Ishikawa (cell line): ENCODE data around the gene MAML2.

Source experiments
- CEBPB ChIP-seq: IDR thresholded peaks from 2 replicates; pipeline ENCODE4 v1.6.1; 2012
- EP300 ChIP-seq: IDR thresholded peaks from 2 replicates; pipeline ENCODE4 v1.6.1; 2012; ENCODE audit warnings: borderline replicate concordance
- NFIC ChIP-seq: IDR thresholded peaks from 2 replicates; pipeline ENCODE4 v1.6.1; 2012
- ZBTB7A ChIP-seq: IDR thresholded peaks from 2 replicates; pipeline ENCODE4 v1.6.1; 2012; ENCODE audit warnings: low read depth

The MAML2 gene

DNA sequence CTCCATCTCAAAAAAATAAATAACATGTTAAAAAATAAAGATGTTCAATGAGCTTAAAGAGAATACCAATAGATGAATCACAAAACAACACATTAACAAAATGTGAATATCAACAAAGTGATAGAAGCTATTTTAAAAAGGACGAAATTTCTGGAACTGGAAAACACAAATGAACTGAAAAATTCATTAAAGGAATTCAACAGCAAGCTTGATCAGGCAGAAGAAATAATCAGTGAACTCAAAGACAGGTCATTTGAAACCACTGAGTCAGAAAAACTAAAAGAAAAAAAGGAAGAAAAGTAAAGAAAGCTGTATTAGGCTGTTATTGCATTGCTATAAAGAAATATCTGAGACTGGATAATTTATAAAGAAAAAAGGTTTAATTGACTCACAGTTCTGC lies 412.0 kb downstream of the MAML2 start:
- no peak for TF ChIP-seq EP300

DNA sequence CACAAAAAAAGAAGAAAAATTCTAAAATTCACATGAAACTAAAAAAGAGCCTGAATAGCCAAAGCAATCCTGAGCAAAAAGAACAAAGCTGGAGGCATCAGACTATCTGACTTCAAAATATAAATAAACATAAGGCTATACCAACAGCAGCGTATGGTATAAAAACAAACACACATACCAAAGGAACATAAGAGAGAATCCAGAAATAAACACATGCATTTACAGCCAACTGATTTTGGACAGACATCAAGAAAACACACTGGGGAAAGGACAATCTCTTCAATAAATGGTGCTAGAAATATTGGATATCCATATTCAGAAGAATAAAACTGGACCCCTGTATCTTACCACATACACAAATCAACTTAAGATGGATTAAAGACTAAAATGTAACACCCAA lies 416.3 kb downstream of the MAML2 start:
- TF ChIP-seq ZBTB7A (no peak), NFIC (no peak), CEBPB (no peak)
